Fibroblast of gingiva (primary cell): ENCODE data around the gene TNFRSF19.
A peak's percentile ranks its signal among the peaks of the same experiment; 100 is the strongest.
"Not testable (repeated sequence)": the region's sequence is repeated elsewhere in the genome, so short reads cannot be mapped to it uniquely, and the experiment has no call there.

Experiments used
- DNase-seq: peaks from one replicate; pipeline ENCODE4 v3.0.0-alpha.2; 2011; ENCODE audit warnings: low read depth

TNFRSF19 gene, protein sequence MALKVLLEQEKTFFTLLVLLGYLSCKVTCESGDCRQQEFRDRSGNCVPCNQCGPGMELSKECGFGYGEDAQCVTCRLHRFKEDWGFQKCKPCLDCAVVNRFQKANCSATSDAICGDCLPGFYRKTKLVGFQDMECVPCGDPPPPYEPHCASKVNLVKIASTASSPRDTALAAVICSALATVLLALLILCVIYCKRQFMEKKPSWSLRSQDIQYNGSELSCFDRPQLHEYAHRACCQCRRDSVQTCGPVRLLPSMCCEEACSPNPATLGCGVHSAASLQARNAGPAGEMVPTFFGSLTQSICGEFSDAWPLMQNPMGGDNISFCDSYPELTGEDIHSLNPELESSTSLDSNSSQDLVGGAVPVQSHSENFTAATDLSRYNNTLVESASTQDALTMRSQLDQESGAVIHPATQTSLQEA

DNA sequence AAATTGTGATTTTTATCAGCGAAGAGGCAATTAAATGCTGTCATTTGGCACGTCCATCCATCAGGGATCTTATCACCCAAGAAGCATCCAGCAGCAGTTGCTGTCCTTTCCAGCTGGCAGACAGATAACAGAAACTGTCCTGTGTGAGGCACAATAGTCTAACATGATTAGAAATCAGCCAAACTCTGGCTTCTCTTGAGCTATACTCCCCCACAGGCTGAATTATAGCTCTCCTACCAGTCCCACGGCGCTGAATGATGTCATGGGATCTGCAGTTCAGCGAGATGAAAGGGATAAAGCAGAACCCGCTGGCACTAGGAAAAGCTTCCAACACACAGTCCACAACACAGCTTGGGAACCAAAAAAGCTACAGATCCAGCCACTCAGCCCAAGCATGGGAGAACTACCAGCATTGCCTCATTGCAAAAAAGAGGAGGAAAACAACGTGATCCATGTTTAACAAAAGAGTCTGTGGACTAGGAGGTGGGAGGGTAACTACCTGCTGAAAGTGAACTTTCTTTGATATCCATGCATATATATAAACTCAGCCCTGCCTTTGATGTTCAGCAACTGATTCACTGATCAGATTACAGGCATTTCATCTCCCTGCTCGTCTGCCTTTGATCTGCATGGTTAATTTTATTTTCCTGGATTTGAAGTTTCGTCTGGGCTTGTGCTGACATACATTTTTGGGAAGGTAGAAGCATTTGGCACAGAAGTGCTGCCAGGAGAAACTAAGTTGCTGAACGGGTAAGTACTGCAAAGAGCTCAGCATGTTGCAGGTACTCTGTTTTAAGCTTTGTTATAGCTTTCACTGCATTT is at the start of gene TNFRSF19:
Gene TNFRSF19 (plus strand): TSS at position 314 of the 822 bp plus-strand sequence. CDS start 19,772 bp downstream, outside the sequence.
- peak; percentile 21 for DNase-seq

DNA sequence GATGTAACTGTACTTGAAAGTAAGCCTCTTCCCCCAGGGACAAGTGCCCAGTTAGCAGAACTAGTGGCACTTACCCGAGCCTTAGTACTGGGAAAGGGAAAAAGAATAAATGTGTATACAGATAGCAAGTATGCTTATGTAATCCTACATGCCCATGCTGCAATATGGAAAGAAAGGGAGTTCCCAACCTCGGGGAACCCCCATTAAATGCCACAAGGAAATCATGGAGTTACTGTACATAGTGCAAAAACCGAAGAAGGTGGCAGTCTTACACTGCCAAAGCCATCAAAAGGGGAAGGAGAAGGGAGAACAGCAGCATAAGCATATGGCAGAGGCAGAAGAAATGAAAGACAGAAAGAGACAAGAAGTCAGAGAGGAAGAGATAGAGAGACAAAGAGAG is 40.3 kb upstream of the TNFRSF19 start:
- not testable (repeated sequence) for DNase-seq

DNA sequence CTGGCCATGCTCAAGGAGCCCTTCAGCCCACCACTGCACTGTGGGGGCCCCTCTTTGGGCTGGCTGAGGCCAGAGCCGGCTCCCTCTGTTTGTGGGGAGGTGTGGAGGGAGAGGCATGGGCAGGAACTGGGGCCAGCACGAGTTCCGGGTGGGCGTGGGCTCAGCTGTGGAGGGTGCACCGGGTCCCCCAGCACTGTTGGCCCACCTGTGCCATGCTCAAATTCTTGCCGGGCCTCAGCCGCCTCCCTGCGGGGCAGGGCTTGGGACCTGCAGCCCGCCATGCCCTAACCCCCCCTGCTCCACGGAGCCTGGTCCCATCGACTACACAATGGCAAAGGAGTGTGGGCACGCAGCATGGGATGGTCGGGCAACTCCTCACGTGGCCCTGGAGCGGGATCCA is 38.8 kb upstream of the TNFRSF19 start:
- no peak for DNase-seq

DNA sequence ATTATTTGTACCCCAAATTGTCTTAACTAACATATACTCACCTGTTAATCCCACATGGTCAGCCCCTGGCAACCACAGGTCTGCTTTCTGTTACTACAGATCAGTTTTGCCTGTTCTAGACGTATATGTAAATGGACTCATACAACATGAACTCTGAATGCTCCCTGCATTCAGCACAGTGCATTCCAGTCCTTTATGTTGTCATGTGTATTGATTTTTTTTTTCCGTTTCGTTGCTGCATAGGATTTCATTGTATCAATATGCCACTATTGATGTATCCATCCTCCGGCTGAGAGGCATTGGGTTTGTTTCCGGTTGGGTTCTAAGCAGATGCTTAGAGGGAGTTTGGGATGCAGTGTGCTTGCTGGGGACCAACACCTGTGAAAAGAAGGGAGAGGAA is 36.1 kb upstream of the TNFRSF19 start:
- DNase-seq = no peak

DNA sequence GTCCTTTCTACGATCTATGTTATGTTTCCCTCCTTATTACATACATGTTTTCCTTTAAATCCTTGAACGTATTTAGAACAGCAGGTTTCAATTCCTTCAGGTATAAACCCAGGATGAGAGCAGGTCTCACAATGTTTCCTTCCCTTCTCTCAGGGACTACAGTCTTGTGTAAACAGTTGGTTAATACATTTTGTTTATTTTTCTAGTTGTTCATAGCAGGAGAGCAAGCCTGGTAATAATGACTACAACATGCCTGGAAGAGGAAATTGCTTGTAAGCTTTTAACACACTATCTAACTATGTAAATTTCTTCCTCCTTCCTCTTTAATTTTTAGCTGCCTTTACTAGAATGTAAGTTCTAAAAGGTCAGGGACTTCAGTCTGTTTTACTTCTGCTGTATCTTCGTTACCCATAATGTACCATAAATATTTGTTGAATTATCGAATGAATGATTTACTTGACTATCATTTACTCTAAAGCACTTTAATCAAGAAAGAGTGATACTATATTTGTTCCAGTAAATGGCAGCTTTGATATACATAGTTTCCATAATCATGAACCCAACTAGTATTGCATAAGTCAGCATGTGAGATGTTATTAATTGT is 28.9 kb upstream of the TNFRSF19 start:
- DNase-seq = peak; percentile 29

DNA sequence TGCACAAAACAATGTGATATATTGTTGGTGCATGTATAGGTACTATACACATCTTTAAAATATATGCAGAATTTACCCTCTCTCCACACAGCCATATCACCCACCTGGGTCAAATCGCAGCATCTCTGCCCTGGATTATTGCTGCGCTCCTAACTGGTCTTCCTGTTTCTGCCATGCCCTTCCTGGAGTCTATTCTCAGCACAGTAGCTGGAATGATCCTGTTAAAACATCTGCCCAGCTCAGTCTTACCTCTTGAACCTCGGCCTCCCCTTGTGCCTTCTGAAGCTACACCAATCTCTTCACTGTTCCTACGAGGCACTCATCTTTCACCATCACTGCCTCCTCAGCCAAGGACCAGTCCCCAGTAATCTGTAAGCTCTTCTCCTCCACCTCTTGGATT is 25.5 kb upstream of the TNFRSF19 start:
- no peak for DNase-seq

DNA sequence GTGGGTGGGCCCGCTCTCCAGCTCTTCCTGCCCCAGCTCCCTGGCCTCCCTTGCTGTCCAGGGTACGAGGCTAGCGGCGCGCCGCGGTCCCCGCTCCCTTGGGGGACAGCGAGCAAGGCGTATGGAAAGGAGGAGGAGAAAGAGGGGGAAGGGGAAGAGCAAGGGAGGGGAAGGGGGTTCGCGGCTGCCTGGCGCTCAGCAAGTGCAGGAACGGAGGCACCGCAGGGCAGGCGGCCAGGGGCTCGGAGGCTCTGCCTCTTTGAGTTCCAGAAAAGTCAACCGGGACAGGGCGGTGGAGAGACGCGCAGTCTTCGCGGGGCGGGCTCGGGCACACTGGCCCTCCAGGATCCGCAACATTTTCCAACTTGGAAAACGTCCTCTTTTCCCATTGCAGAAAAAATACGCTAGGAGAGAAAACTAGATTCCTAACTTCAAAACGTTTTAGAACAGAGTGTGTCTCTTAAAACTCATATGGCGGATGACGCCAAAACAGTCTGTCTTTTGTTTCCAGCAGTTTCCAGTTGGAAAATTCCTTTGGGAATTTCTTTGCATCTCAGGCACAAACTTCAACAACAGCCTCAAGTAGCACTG is 23.1 kb upstream of the TNFRSF19 start:
- peak; percentile 39 for DNase-seq

DNA sequence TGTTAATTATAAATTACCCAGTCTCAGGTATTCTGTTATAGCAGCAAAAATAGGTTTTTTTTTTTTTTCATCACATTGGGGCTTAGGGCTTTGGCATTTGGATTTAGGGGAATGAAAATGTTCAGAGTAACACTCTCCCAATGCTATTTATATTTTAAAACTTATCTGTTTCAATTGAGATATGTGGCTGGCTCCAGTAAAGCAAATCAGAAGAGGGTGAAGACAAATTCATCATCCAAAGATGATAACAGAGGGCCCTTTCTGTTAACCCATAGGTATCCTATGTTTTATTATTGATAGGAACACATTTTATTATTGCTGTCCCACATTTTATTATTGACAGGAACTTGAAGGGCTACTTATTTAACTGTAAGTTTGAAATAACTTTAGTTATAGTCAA is 20.5 kb upstream of the TNFRSF19 start:
- no peak for DNase-seq

DNA sequence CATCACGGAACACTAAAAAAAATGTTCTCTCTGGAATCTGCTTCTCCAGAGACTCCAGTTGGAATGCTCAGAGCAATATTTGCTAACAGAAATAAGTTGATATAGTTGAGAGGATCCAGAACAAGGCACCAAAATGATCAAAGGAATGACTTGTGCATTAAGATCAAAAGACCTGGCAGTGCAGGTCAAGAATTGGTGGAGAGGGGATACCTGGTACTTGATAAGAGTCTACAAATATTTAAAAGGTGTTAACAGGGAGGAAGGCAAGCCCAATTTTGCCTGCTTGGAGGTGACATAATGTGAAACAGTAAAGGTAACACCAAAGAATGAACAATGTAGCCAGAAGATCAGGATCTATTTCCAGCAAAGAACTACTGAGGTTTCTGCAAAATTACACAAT is 20.0 kb upstream of the TNFRSF19 start:
- DNase-seq = no peak

DNA sequence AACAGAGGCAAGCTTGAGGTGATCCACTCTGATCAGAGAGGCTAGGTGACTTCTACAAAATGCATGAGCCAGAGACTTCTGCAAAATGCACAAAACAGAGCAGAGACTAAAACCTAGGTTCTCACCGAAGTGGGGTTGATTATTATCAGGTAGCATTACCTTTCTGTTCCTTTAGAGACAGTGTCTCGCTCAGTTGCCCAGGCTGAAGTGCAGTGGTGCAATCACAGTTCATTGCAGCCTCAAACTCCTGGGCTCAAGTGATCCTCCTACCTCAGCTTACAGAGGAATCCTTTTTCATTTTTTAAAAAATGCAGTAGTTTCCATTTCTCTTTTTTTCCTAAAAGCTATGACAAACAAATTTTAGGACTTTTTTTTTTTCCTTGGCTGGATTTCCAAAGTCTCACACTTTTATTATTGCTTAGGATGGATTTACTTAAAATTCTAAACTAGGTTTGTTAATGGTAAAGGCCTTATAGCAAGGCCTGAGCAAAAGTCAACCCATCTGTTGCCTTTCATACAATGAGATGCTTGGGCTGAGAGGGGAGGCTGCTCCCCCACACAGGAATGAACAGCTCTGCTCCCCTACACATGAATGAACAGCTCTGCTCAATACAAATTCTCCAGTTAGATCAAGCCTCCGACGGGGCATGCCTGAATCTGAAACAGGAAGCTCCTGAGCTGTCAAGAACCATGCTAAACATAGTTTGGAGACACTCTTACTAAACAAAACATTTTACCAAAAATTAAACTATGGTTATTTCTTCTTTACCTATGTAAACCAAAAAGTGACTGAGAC is 18.8 kb upstream of the TNFRSF19 start:
- DNase-seq = no peak

DNA sequence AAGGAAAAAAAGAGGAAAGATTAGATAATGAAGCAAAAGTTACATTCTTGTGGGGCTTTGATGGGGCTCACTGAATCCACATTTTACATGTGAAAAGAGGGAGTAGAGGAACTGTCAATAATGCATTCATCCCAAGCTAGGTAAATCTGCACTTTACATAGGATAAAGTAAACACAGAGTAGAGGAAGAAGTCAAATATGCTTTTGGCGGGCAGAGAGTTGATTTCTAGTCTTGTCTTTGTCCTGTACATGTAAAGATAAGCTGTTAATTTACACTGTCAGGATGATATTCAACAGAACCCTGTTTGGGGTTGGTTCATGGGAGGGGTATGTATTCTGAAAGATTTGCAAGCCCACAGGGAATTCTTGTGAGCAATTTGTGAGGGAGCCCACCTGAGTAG is 18.0 kb upstream of the TNFRSF19 start:
- no peak for DNase-seq

DNA sequence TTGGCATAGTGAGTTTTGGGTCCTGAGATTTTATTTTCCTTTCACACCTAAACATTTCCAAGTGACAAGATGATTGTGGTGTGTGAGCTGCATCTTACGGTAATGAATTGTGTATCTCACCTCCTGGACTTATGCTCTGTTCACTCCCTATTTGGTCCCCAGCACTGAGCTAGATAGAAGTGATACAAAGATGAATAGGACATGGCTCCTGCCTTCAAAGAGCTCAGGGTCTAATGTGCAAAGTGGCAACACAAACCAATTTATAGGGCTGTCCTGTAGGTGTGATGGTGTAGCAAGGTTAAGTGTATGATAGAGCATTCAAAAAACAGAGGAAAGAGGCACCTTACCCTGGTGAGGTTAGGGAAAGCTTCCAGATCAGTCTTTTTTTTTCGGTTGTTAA is 17.6 kb upstream of the TNFRSF19 start:
- no peak for DNase-seq

DNA sequence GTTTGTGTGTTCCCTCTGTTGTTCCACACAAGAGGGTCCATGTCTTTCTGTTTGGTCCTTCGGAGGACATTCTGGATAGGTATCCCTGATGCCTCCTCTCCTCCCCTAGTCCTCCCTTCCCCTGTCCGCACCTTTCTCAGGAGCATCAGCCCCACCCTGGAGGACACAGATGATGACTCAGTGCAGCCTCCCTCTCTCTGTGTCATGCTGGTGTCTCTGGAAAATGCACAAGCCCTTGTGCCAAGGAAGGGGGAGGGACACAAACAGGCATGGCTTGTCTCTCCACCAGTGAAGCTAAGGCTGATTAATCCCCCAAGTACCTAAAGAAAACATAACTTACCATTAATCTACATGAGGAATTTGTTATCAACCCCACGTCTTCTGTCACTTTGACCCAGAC is 16.2 kb upstream of the TNFRSF19 start:
- DNase-seq = no peak

DNA sequence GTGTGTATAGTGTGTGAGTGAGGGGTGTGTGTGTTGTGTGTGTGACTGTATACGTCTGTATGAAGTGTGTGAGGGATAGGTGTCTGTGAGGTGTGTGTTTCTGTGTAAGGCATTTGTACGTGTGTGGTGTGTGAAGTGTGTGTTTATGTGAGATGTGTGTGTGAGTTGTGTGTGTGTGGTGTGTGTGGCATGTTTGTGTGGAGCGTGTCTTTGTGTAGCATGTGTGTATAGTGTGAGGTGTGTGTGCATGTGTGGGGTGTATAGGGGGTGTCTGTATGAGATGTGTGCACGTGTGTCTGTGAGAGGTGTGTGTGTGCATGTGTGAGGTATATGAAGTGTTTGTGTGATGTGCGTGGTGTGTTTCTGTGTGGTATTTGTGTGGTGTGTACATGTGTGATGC is 13.2 kb upstream of the TNFRSF19 start:
- no peak for DNase-seq

DNA sequence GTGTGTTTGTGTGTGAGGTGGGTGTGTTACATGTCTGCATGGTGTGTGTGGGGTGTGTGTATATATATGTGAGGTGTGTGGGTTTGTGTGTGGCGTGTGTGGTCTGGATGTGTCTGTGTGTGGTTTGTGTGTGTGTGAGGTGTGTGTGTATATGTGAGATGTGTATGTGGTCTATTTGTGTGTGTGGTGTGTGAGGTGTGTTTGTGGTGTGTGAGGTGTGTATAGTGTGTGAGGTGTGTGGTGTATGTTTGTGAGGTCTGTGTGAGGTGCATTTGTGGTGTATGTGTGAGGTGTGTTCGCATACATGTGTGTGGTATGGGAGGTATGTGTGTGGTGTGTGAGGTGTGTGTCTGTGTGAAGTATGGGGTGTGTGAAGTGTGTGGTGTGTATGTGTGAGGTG is 12.5 kb upstream of the TNFRSF19 start:
- no peak for DNase-seq

DNA sequence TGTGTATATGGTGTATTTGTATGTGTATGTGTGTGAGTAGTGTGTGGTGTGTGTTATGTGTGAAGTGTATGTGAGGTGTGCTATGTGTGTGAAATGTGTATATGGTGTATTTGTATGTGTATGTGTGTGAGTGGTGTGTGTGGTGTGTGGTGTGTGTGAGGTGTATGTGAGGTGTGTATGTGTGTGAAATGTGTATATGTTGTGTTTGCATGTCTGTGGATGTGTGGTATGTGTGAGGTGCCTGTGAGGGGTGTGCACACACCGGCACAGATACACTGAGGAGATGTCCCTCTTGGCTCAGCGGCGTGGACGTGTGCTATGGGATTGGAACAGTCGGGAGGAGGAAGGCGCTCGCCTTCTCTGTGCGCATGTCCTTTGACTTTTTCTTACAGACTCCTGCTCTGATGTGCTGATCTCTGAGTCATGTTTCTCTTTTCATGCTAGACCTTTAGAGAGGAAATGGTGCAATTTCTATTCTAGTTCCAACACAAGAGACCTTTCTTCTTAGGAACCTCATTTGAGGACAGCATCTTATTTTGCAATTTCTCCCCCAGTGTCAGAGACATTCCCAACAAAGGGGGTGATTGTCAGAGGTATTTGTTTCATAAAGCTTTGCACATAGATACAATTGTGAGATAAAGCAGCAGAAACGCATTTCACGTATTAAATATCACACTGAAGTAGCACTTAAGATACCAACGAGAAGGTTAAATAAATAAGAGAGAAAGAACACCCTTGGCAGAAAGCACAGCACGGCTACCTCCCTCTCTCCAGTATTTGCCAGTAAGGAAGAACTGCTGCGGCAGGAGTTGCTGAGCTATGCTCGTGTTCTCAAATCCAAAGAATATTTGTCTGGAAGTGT is 11.3 kb upstream of the TNFRSF19 start:
- peak; percentile 96 for DNase-seq

DNA sequence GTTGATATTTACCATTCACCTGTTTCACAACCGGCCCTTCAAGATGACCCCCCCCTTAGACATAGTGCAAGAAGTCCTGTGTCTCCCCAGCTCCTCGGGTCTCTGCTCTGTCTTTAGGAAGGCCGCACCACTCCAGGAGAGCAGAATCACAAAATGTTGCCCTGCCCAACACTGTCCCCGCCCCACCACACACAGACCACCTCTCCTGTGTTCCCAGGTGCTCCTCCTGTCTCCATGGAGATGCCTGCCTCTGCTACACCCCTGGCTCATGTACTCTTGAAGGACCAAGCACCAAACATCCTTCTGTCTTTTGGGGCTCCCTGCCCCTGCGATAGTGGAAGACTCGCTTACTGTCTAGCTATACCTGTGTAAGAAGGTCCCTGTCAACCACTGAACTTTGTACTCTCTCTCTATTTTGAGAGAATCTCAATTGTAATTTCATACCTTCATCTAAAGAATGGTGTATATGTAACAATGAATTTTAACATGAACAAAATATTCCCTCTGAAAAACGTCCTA is 9.6 kb upstream of the TNFRSF19 start:
- no peak for DNase-seq

DNA sequence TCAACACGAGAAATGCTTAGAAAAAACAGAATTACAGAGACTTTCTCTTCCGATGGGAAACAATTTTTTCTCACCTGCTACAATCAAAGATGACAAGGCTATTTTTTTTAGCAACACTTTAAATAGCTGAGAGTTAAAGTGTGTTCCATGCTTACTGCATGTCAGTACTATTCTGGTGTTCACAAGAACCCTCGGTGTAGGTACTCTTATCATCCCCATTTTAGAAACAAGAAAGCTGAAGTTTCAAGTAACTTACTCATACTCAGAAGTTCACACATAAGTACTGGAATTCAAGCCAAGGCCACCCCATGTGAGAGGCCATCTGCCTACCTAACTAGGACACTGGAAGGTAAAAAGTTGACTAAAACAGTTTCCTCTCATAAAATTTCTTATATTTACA is 9.0 kb upstream of the TNFRSF19 start:
- DNase-seq = no peak

DNA sequence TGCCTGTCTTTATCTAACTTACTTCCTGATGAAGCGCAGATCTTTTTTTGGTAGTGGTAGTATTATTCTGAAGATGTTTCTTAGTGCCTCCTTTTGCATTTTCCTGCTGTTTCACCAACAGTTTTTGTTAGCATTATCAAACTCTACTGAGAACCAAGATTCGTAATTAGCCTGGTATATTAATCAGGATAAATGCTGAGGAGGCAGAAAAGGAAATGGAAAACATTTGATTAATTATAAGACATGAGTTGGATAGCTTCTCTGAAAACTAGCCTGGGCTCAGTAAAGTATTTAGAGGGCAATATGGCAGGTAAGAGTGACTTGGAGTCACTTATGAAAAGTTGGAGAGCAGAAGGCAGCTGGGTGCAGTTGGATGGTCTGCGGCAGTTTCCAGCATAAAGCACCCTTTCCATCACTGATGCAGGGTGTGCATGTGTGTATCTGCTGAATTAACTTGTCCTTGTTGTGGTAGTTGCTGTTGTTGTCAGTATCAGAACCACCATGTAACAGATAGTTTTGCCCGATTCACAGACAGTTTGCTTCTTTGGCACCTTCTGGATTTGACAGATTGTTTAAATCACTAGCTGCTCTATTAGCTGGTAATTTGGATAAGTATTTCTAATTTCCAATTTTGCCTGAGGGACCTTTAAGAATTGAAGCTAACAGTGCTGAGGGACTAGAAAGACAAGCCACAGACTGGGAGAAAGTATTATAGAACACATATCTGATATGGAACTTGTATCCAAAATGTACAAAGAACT is 6.9 kb upstream of the TNFRSF19 start:
- DNase-seq = no peak
